HUES48 (cell line): Measurements from ENCODE around the gene HOXA1.
A peak's percentile ranks its signal among the peaks of the same experiment; 100 is the strongest.

Source experiments
- H3K27ac ChIP-seq: one replicate; pipeline ENCODE4 v1.7.0; 2013; ENCODE audit warnings: low read depth, low read length, inconsistent platforms
- H3K27me3 ChIP-seq: 2 replicates; pipeline ENCODE4 v1.6.1; 2013; ENCODE audit warnings: mild to moderate bottlenecking, low read length; ENCODE audit not compliant: control insufficient read depth, insufficient read depth
- H3K36me3 ChIP-seq: 2 replicates; pipeline ENCODE4 v1.6.1; 2013; ENCODE audit warnings: low read length; ENCODE audit not compliant: control insufficient read depth, insufficient read depth
- H3K4me1 ChIP-seq: 2 replicates; pipeline ENCODE4 v1.6.1; 2013; ENCODE audit warnings: mild to moderate bottlenecking, low read length; ENCODE audit not compliant: control insufficient read depth, insufficient read depth
- H3K4me3 ChIP-seq: 2 replicates; pipeline ENCODE4 v1.5.1; 2013; ENCODE audit warnings: mild to moderate bottlenecking, low read depth, low read length
- H3K9ac ChIP-seq: 2 replicates; pipeline ENCODE4 v1.6.1; 2013; ENCODE audit warnings: mild to moderate bottlenecking, low read depth, low read length, moderate library complexity
- H3K9me3 ChIP-seq: 2 replicates; pipeline ENCODE4 v1.6.1; 2013; ENCODE audit warnings: low read length; ENCODE audit not compliant: control insufficient read depth, insufficient read depth

Gene HOXA1

GRCh38 chr7:27140126-27140857, 44.5 kb upstream of the HOXA1 start:
- H3K4me3 ChIP-seq = no peak overlapping the region
- H3K4me1 ChIP-seq = 0 out of 2 replicates have a peak, but pooled peaks cover 4% of the 10 kb centered on the region
- H3K36me3 ChIP-seq = no peaks in the 10 kb centered on the region
- H3K9ac ChIP-seq = no peak overlapping the region
- H3K27me3 ChIP-seq = peaks cover 100% of the 10 kb centered on the region
- H3K9me3 ChIP-seq = no peaks in the 10 kb centered on the region
- H3K27ac ChIP-seq = no peak overlapping the region

- H3K9me3 ChIP-seq = no peaks in the 10 kb centered on the region
- peaks cover 100% of the 10 kb centered on the region for H3K27me3 ChIP-seq
- 0 out of 2 replicates have a peak, but pooled peaks cover 4% of the 10 kb centered on the region for H3K4me1 ChIP-seq
- no peaks in the 10 kb centered on the region for H3K36me3 ChIP-seq
- H3K4me3 ChIP-seq = no peak overlapping the region; the same call in 1 of the 2 replicates
- H3K9ac ChIP-seq = no peak overlapping the region
- H3K27ac ChIP-seq = no peak overlapping the region
These were observed 43.7 kb upstream of the HOXA1 start for GRCh38 chr7:27139334-27140125.

- Histone ChIP-seq H3K27ac (no peak overlapping the region), H3K36me3 (no peaks in the 10 kb centered on the region), H3K4me3 (no peak overlapping the region), H3K9ac (no peak overlapping the region), H3K9me3 (no peaks in the 10 kb centered on the region), H3K27me3 (peaks cover 100% of the 10 kb centered on the region), H3K4me1 (0 out of 2 replicates have a peak, but pooled peaks cover 4% of the 10 kb centered on the region)
These were observed 43.2 kb upstream of the HOXA1 start for GRCh38 chr7:27138985-27139333.

GRCh38 chr7:27138472-27138871, 42.7 kb upstream of the HOXA1 start:
- Histone ChIP-seq H3K27me3 (peaks cover 100% of the 10 kb centered on the region), H3K4me1 (0 out of 2 replicates have a peak, but pooled peaks cover 3% of the 10 kb centered on the region), H3K9me3 (no peaks in the 10 kb centered on the region), H3K36me3 (no peaks in the 10 kb centered on the region), H3K9ac (no peak overlapping the region), H3K4me3 (no peak overlapping the region), H3K27ac (no peak overlapping the region)

- H3K27ac ChIP-seq = no peak overlapping the region
- H3K4me3 ChIP-seq = no peak overlapping the region
- no peak overlapping the region for H3K9ac ChIP-seq
- no peaks in the 10 kb centered on the region for H3K4me1 ChIP-seq
- H3K27me3 ChIP-seq = peaks cover 100% of the 10 kb centered on the region
- H3K36me3 ChIP-seq = no peaks in the 10 kb centered on the region
- H3K9me3 ChIP-seq = no peaks in the 10 kb centered on the region
These were observed 42.0 kb upstream of the HOXA1 start for GRCh38 chr7:27137640-27138315.

- peaks cover 100% of the 10 kb centered on the region for H3K27me3 ChIP-seq
- no peak overlapping the region for H3K4me3 ChIP-seq
- H3K27ac ChIP-seq = no peak overlapping the region
- H3K36me3 ChIP-seq = no peaks in the 10 kb centered on the region
- no peaks in the 10 kb centered on the region for H3K4me1 ChIP-seq
- no peaks in the 10 kb centered on the region for H3K9me3 ChIP-seq
- no peak overlapping the region for H3K9ac ChIP-seq
These were observed 38.6 kb upstream of the HOXA1 start for GRCh38 chr7:27134392-27134791.

- Histone ChIP-seq H3K27ac (no peak overlapping the region), H3K36me3 (no peaks in the 10 kb centered on the region), H3K9me3 (no peaks in the 10 kb centered on the region), H3K27me3 (peaks cover 100% of the 10 kb centered on the region), H3K4me3 (no peak overlapping the region), H3K9ac (no peak overlapping the region), H3K4me1 (no peaks in the 10 kb centered on the region)
These were observed 37.8 kb upstream of the HOXA1 start for GRCh38 chr7:27133409-27134231.

GRCh38 chr7:27132978-27133377, 37.2 kb upstream of the HOXA1 start:
- peaks cover 100% of the 10 kb centered on the region for H3K27me3 ChIP-seq
- no peak overlapping the region for H3K9ac ChIP-seq
- H3K36me3 ChIP-seq = no peaks in the 10 kb centered on the region
- H3K9me3 ChIP-seq = no peaks in the 10 kb centered on the region
- H3K27ac ChIP-seq = no peak overlapping the region
- H3K4me3 ChIP-seq = no peak overlapping the region
- no peaks in the 10 kb centered on the region for H3K4me1 ChIP-seq

- no peaks in the 10 kb centered on the region for H3K9me3 ChIP-seq
- no peak overlapping the region for H3K27ac ChIP-seq
- no peaks in the 10 kb centered on the region for H3K36me3 ChIP-seq
- H3K4me1 ChIP-seq = no peaks in the 10 kb centered on the region
- no peak overlapping the region for H3K4me3 ChIP-seq
- H3K27me3 ChIP-seq = peaks cover 100% of the 10 kb centered on the region
- H3K9ac ChIP-seq = no peak overlapping the region
These were observed 36.4 kb upstream of the HOXA1 start for GRCh38 chr7:27132214-27132613.

- Histone ChIP-seq H3K9ac (no peak overlapping the region), H3K27ac (no peak overlapping the region), H3K36me3 (no peaks in the 10 kb centered on the region), H3K4me1 (no peaks in the 10 kb centered on the region), H3K27me3 (peaks cover 100% of the 10 kb centered on the region), H3K4me3 (peak overlapping the region; percentile 63; the same call in 1 of the 2 replicates), H3K9me3 (no peaks in the 10 kb centered on the region)
These were observed 35.6 kb upstream of the HOXA1 start for GRCh38 chr7:27131390-27131819.
